DMS153 treated with DMSO at 0.1 percent for 48 hours (cell line): Measurements from ENCODE around the gene FBXL7.

Experiments
- DNase-seq: peaks from one replicate; lab custom pipeline; 2025; ENCODE audit not compliant: unreplicated experiment; lab: John Stamatoyannopoulos, UW

FBXL7 gene

GRCh38 chr5:15575666-15576065 lies 75.7 kb downstream of the FBXL7 start:
- DNase-seq: no peak

- no peak for DNase-seq
These were observed 77.2 kb downstream of the FBXL7 start for GRCh38 chr5:15577132-15577531.

GRCh38 chr5:15577831-15578230 lies 77.9 kb downstream of the FBXL7 start:
- no peak for DNase-seq

- no peak for DNase-seq
These were observed 79.4 kb downstream of the FBXL7 start for GRCh38 chr5:15579193-15579990.

- no peak for DNase-seq
These were observed 84.5 kb downstream of the FBXL7 start for GRCh38 chr5:15584528-15584927.

GRCh38 chr5:15585128-15585527 lies 85.1 kb downstream of the FBXL7 start:
- DNase-seq: no peak

GRCh38 chr5:15585841-15586591 lies 86.0 kb downstream of the FBXL7 start:
- DNase-seq: no peak

GRCh38 chr5:15587916-15588315 lies 87.9 kb downstream of the FBXL7 start:
- DNase-seq: no peak

GRCh38 chr5:15592728-15593127 lies 92.7 kb downstream of the FBXL7 start:
- DNase-seq: no peak

GRCh38 chr5:15594977-15595568 lies 95.1 kb downstream of the FBXL7 start:
- DNase-seq: no peak

- no peak for DNase-seq
These were observed 95.9 kb downstream of the FBXL7 start for GRCh38 chr5:15595929-15596328.

GRCh38 chr5:15596936-15597335 lies 97.0 kb downstream of the FBXL7 start:
- no peak for DNase-seq

GRCh38 chr5:15597804-15598203 lies 97.8 kb downstream of the FBXL7 start:
- no peak for DNase-seq

GRCh38 chr5:15598294-15598902 lies 98.4 kb downstream of the FBXL7 start:
- peak; percentile 6 for DNase-seq

- no peak for DNase-seq
These were observed 100.1 kb downstream of the FBXL7 start for GRCh38 chr5:15600035-15600434.

GRCh38 chr5:15601274-15601673 lies 101.3 kb downstream of the FBXL7 start:
- no peak for DNase-seq

GRCh38 chr5:15601853-15602252 lies 101.9 kb downstream of the FBXL7 start:
- DNase-seq: no peak

- DNase-seq: no peak
These were observed 105.0 kb downstream of the FBXL7 start for GRCh38 chr5:15604986-15605385.

- no peak for DNase-seq
These were observed 106.2 kb downstream of the FBXL7 start for GRCh38 chr5:15606197-15606596.

- no peak for DNase-seq
These were observed 107.1 kb downstream of the FBXL7 start for GRCh38 chr5:15607076-15607475.

- DNase-seq: no peak
These were observed 109.2 kb downstream of the FBXL7 start for GRCh38 chr5:15609076-15609725.
